ENCODE data around the gene INPP5E.

INPP5E gene

GRCh38 chr9:136387217-136387616 is 52.4 kb downstream of the INPP5E start:
- no peaks in the 10 kb centered on the region for H3K27me3 Mint-ChIP-seq
- no peak for DNase-seq (ENCODE audit: low spot score in 2 of 2)
- ATAC-seq (replicated peaks; ENCODE audit: extremely low read depth, poor library complexity, severe bottlenecking), result no peak
- H3K4me3 Mint-ChIP-seq, result no peak overlapping the region
- H3K27ac Mint-ChIP-seq (ENCODE audit: low read depth), result no peak overlapping the region
- no peaks in the 10 kb centered on the region for H3K9me3 Mint-ChIP-seq
- peaks cover 24% of the 10 kb centered on the region for H3K4me1 Mint-ChIP-seq
- H3K36me3 Mint-ChIP-seq (ENCODE audit: insufficient read depth), result peaks cover 38% of the 10 kb centered on the region

GRCh38 chr9:136386018-136386417 is 53.6 kb downstream of the INPP5E start:
- peak overlapping the region; percentile 45 for H3K4me3 Mint-ChIP-seq
- ATAC-seq (replicated peaks; ENCODE audit: extremely low read depth, poor library complexity, severe bottlenecking) (no peak), DNase-seq (ENCODE audit: low spot score in 2 of 2) (no peak)
- H3K36me3 Mint-ChIP-seq (ENCODE audit: insufficient read depth), result peaks cover 31% of the 10 kb centered on the region
- H3K27me3 Mint-ChIP-seq, result no peaks in the 10 kb centered on the region
- H3K4me1 Mint-ChIP-seq, result peaks cover 24% of the 10 kb centered on the region
- peak overlapping the region; percentile 33 for H3K27ac Mint-ChIP-seq (ENCODE audit: low read depth)
- no peaks in the 10 kb centered on the region for H3K9me3 Mint-ChIP-seq

- Mint-ChIP-seq H3K4me3 (peak overlapping the region; percentile 45), H3K4me1 (peaks cover 24% of the 10 kb centered on the region), H3K36me3 (ENCODE audit: insufficient read depth) (peaks cover 27% of the 10 kb centered on the region), H3K27ac (ENCODE audit: low read depth) (no peak overlapping the region), H3K9me3 (no peaks in the 10 kb centered on the region), H3K27me3 (no peaks in the 10 kb centered on the region)
- DNase-seq (ENCODE audit: low spot score in 2 of 2) (peak in 1 of 2 donors; percentile 38), ATAC-seq (replicated peaks; ENCODE audit: extremely low read depth, poor library complexity, severe bottlenecking) (peak; percentile 88)
Measured at GRCh38 chr9:136385015-136385414, 54.6 kb downstream of the INPP5E start.

GRCh38 chr9:136383436-136383835 is 56.2 kb downstream of the INPP5E start:
- DNase-seq (ENCODE audit: low spot score in 2 of 2) (no peak), ATAC-seq (replicated peaks; ENCODE audit: extremely low read depth, poor library complexity, severe bottlenecking) (no peak)
- no peak overlapping the region for H3K27ac Mint-ChIP-seq (ENCODE audit: low read depth)
- peaks cover 18% of the 10 kb centered on the region for H3K36me3 Mint-ChIP-seq (ENCODE audit: insufficient read depth)
- H3K4me3 Mint-ChIP-seq, result no peak overlapping the region
- H3K4me1 Mint-ChIP-seq, result peaks cover 24% of the 10 kb centered on the region
- H3K27me3 Mint-ChIP-seq, result no peaks in the 10 kb centered on the region
- H3K9me3 Mint-ChIP-seq, result no peaks in the 10 kb centered on the region

- no peak for DNase-seq (ENCODE audit: low spot score in 2 of 2)
- Mint-ChIP-seq H3K27me3 (no peaks in the 10 kb centered on the region), H3K4me1 (peaks cover 24% of the 10 kb centered on the region), H3K27ac (ENCODE audit: low read depth) (no peak overlapping the region), H3K9me3 (no peaks in the 10 kb centered on the region), H3K36me3 (ENCODE audit: insufficient read depth) (peaks cover 14% of the 10 kb centered on the region), H3K4me3 (no peak overlapping the region)
- ATAC-seq (replicated peaks; ENCODE audit: extremely low read depth, poor library complexity, severe bottlenecking), result no peak
Measured at GRCh38 chr9:136381966-136382513, 57.6 kb downstream of the INPP5E start.

- DNase-seq (ENCODE audit: low spot score in 2 of 2), result no peak
- peaks cover 24% of the 10 kb centered on the region for H3K4me1 Mint-ChIP-seq
- no peak overlapping the region for H3K27ac Mint-ChIP-seq (ENCODE audit: low read depth)
- no peak for ATAC-seq (replicated peaks; ENCODE audit: extremely low read depth, poor library complexity, severe bottlenecking)
- peaks cover 12% of the 10 kb centered on the region for H3K36me3 Mint-ChIP-seq (ENCODE audit: insufficient read depth)
- no peaks in the 10 kb centered on the region for H3K27me3 Mint-ChIP-seq
- H3K4me3 Mint-ChIP-seq, result no peak overlapping the region
- H3K9me3 Mint-ChIP-seq, result no peaks in the 10 kb centered on the region
Measured at GRCh38 chr9:136381311-136381710, 58.3 kb downstream of the INPP5E start.

GRCh38 chr9:136380381-136380780 is 59.3 kb downstream of the INPP5E start:
- DNase-seq (ENCODE audit: low spot score in 2 of 2), result no peak
- Mint-ChIP-seq H3K9me3 (no peaks in the 10 kb centered on the region), H3K4me1 (peaks cover 15% of the 10 kb centered on the region), H3K36me3 (ENCODE audit: insufficient read depth) (peaks cover 12% of the 10 kb centered on the region), H3K4me3 (no peak overlapping the region), H3K27me3 (no peaks in the 10 kb centered on the region), H3K27ac (ENCODE audit: low read depth) (no peak overlapping the region)
- no peak for ATAC-seq (replicated peaks; ENCODE audit: extremely low read depth, poor library complexity, severe bottlenecking)

- no peak overlapping the region for H3K27ac Mint-ChIP-seq (ENCODE audit: low read depth)
- H3K4me1 Mint-ChIP-seq, result peaks cover 10% of the 10 kb centered on the region
- H3K27me3 Mint-ChIP-seq, result no peaks in the 10 kb centered on the region
- H3K36me3 Mint-ChIP-seq (ENCODE audit: insufficient read depth), result peaks cover 10% of the 10 kb centered on the region
- DNase-seq (ENCODE audit: low spot score in 2 of 2) (no peak), ATAC-seq (replicated peaks; ENCODE audit: extremely low read depth, poor library complexity, severe bottlenecking) (no peak)
- H3K9me3 Mint-ChIP-seq, result no peaks in the 10 kb centered on the region
- H3K4me3 Mint-ChIP-seq, result no peak overlapping the region
Measured at GRCh38 chr9:136379891-136380290, 59.8 kb downstream of the INPP5E start.

GRCh38 chr9:136379401-136379800 is 60.2 kb downstream of the INPP5E start:
- no peak for DNase-seq (ENCODE audit: low spot score in 2 of 2)
- H3K27me3 Mint-ChIP-seq, result no peaks in the 10 kb centered on the region
- H3K36me3 Mint-ChIP-seq (ENCODE audit: insufficient read depth), result peaks cover 7% of the 10 kb centered on the region
- H3K27ac Mint-ChIP-seq (ENCODE audit: low read depth), result no peak overlapping the region
- no peaks in the 10 kb centered on the region for H3K9me3 Mint-ChIP-seq
- no peak for ATAC-seq (replicated peaks; ENCODE audit: extremely low read depth, poor library complexity, severe bottlenecking)
- H3K4me1 Mint-ChIP-seq, result peaks cover 5% of the 10 kb centered on the region
- H3K4me3 Mint-ChIP-seq, result no peak overlapping the region

- no peaks in the 10 kb centered on the region for H3K9me3 Mint-ChIP-seq
- H3K36me3 Mint-ChIP-seq (ENCODE audit: insufficient read depth), result peaks cover 5% of the 10 kb centered on the region
- no peaks in the 10 kb centered on the region for H3K27me3 Mint-ChIP-seq
- ATAC-seq (replicated peaks; ENCODE audit: extremely low read depth, poor library complexity, severe bottlenecking), result no peak
- no peak overlapping the region for H3K27ac Mint-ChIP-seq (ENCODE audit: low read depth)
- no peak for DNase-seq (ENCODE audit: low spot score in 2 of 2)
- no peak overlapping the region for H3K4me3 Mint-ChIP-seq
- peaks cover under 1% of the 10 kb centered on the region for H3K4me1 Mint-ChIP-seq
Measured at GRCh38 chr9:136379003-136379287, 60.7 kb downstream of the INPP5E start.
